Activated CD8-positive, alpha-beta memory T cell treated with anti-CD3 and anti-CD28 coated beads for 4 hours (primary cell): ENCODE data around the gene EDN3.

Source experiments
- DNase-seq, 2 donors: peaks; one replicate each; pipeline ENCODE4 v3.0.0-alpha.2; 2020; ENCODE audit warnings: low read depth in 2 of 2

The EDN3 gene

GRCh38 chr20:59308493-59309201 is 8.2 kb downstream of the EDN3 start:
- no peak for DNase-seq

- DNase-seq: no peak
Observed at GRCh38 chr20:59309218-59309617, 8.8 kb downstream of the EDN3 start.

GRCh38 chr20:59314997-59315396 is 14.6 kb downstream of the EDN3 start:
- no peak for DNase-seq

- no peak for DNase-seq
Observed at GRCh38 chr20:59316911-59317731, 16.7 kb downstream of the EDN3 start.

GRCh38 chr20:59318201-59318790 is 17.9 kb downstream of the EDN3 start:
- no peak for DNase-seq

GRCh38 chr20:59318803-59319202 is 18.4 kb downstream of the EDN3 start:
- DNase-seq: no peak

GRCh38 chr20:59320426-59320825 is 20.0 kb downstream of the EDN3 start:
- no peak for DNase-seq

- no peak for DNase-seq
Observed at GRCh38 chr20:59320854-59321647, 20.6 kb downstream of the EDN3 start.

GRCh38 chr20:59322081-59322480 is 21.7 kb downstream of the EDN3 start:
- DNase-seq: no peak

GRCh38 chr20:59322585-59323454 is 22.4 kb downstream of the EDN3 start:
- no peak for DNase-seq

GRCh38 chr20:59323731-59324130 is 23.3 kb downstream of the EDN3 start:
- DNase-seq: no peak

- no peak for DNase-seq
Observed at GRCh38 chr20:59324521-59325141, 24.2 kb downstream of the EDN3 start.

- no peak for DNase-seq
Observed at GRCh38 chr20:59325142-59325523, 24.7 kb downstream of the EDN3 start.

GRCh38 chr20:59326188-59326587 is 25.8 kb downstream of the EDN3 start:
- DNase-seq: no peak

- no peak for DNase-seq
Observed at GRCh38 chr20:59328071-59328470, 27.7 kb downstream of the EDN3 start.

GRCh38 chr20:59331721-59332329 is 31.4 kb downstream of the EDN3 start:
- DNase-seq: no peak

- DNase-seq: no peak
Observed at GRCh38 chr20:59333260-59333845, 32.9 kb downstream of the EDN3 start.

- no peak for DNase-seq
Observed at GRCh38 chr20:59333951-59334350, 33.5 kb downstream of the EDN3 start.

GRCh38 chr20:59334651-59335300 is 34.4 kb downstream of the EDN3 start:
- DNase-seq: no peak
